22Rv1 (cell line): ENCODE data around the gene YTHDF2.

Experiments used
- ZFX ChIP-seq: fragments of 450-650 bp; IDR thresholded peaks from 2 replicates; pipeline ENCODE4 v1.6.1; 2017; ENCODE audit warnings: antibody characterized with exemption, borderline replicate concordance
- TF ChIP-seq, protein P1 (sequence below): fragments of 450-650 bp; IDR thresholded peaks from 2 replicates; pipeline ENCODE4 v1.5.1; 2017; ENCODE audit warnings: mild to moderate bottlenecking

DNA sequence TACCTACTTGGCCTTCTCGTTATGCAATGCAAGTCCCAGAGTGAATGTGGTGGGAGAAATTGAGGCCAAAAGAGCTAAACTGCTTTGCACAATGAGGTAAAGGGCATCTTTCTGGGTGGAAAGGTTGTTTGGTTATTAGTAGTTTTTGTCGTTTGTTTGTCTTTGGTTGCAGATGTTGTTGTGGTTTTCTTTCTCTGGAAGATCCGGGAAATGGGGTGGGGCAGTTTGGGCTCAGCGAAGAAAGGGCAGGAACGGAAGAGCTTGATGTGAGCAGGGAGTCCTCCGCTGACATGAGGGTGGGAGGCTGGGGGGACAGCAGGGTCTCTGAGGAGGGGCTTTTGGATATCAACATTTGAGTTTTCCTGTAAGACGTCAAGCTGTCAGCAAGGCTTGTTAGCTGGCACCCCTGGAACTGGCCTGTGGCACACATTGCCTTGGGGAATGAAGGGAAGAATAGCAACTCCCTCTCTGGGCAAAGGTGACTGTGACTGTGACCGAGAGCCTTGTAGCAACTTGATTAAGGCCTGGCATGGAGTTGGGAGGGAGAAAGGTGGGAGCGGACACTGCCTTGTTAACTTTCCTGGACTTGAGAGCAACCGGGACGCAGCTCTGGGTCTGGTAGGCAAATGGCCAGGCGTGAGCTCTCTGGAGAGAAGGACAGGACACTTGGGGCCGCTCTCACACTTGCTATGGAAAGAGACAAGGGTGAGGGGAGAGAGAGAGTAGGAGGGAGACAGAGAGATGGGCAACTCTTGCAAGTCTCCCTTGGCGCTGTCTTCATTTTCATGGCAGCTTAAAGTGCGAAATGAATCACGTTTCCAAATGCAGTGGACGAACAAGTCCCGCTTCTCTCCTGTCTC is 59.8 kb downstream of the YTHDF2 start:
- TF ChIP-seq, protein P1, sequence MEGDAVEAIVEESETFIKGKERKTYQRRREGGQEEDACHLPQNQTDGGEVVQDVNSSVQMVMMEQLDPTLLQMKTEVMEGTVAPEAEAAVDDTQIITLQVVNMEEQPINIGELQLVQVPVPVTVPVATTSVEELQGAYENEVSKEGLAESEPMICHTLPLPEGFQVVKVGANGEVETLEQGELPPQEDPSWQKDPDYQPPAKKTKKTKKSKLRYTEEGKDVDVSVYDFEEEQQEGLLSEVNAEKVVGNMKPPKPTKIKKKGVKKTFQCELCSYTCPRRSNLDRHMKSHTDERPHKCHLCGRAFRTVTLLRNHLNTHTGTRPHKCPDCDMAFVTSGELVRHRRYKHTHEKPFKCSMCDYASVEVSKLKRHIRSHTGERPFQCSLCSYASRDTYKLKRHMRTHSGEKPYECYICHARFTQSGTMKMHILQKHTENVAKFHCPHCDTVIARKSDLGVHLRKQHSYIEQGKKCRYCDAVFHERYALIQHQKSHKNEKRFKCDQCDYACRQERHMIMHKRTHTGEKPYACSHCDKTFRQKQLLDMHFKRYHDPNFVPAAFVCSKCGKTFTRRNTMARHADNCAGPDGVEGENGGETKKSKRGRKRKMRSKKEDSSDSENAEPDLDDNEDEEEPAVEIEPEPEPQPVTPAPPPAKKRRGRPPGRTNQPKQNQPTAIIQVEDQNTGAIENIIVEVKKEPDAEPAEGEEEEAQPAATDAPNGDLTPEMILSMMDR = no peak
- no peak for TF ChIP-seq ZFX
